Measurements from ENCODE around the gene ANKRD28. TPM values are rescaled to one million over a fixed set of nuclear protein-coding genes. Genes with fewer than 3 reads are reported as not detected.

The ANKRD28 gene
- total RNA-seq, 4 donors from 2014 or later = 26.8 to 55.9 (median 43.6) TPM

DNA sequence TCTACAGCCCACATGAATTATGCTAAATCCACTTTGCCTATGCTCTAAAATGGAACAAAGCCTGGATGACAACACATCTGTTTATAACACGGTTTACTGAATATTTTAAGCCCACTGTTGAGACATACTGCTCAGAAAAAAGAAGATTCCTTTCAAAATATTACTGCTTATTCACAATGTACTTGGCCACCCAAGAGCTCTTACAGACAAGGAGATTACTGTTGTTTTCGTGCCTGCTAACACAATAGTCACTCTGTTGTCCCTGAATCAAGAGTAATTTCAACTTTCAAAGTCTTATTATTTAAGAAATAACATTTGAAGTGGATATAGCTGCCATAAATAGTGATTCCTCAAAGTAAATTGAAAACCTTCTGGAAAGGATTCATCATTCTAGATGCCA, 70.9 kb downstream of the ANKRD28 start:
- TF ChIP-seq POLR2AphosphoS5 (IDR thresholded peaks at IDR 0.05) = no peak
- no peak for TF ChIP-seq POLR2A (IDR thresholded peaks at IDR 0.05)
- no peak for TF ChIP-seq EP300 (IDR thresholded peaks at IDR 0.05)
- TF ChIP-seq, protein P1, sequence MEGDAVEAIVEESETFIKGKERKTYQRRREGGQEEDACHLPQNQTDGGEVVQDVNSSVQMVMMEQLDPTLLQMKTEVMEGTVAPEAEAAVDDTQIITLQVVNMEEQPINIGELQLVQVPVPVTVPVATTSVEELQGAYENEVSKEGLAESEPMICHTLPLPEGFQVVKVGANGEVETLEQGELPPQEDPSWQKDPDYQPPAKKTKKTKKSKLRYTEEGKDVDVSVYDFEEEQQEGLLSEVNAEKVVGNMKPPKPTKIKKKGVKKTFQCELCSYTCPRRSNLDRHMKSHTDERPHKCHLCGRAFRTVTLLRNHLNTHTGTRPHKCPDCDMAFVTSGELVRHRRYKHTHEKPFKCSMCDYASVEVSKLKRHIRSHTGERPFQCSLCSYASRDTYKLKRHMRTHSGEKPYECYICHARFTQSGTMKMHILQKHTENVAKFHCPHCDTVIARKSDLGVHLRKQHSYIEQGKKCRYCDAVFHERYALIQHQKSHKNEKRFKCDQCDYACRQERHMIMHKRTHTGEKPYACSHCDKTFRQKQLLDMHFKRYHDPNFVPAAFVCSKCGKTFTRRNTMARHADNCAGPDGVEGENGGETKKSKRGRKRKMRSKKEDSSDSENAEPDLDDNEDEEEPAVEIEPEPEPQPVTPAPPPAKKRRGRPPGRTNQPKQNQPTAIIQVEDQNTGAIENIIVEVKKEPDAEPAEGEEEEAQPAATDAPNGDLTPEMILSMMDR (IDR thresholded peaks at IDR 0.05) = no peak
- no peak overlapping the region for H3K27ac ChIP-seq
- ATAC-seq = no peak
- no peaks in the 10 kb centered on the region for H3K4me1 ChIP-seq
- no peaks in the 10 kb centered on the region for H3K27me3 ChIP-seq
- no peak overlapping the region for H3K4me3 ChIP-seq
- H3K36me3 ChIP-seq = peaks cover 0 to 59% of the 10 kb centered on the region in 2 donors
- WGBS, 2 donors (ENCODE audit: low coverage in 1 of 2) = 70% methylated on average over 2 of the region's 2 CpGs
- no peaks in the 10 kb centered on the region for H3K9me3 ChIP-seq

DNA sequence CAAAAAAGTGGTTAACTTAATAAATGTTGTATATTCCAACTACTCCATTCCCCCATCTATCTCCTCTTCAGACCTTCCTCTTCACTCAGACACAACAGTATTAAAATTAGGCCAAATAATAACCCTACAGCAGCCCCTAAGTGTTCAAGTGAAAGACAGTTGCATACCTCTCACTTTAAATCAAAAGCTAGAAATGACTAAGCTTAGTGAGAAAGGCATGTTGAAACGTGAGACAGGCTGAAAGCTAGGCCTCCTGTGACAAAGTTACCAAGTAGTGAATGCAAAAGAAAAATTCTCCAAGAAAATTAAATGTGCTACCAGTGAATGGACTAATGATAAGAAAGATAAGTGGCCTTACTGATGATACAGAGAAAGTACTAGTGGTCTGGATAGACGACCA, 71.7 kb downstream of the ANKRD28 start:
- H3K27me3 ChIP-seq = no peaks in the 10 kb centered on the region
- peaks cover 0 to 62% of the 10 kb centered on the region in 2 donors for H3K36me3 ChIP-seq
- TF ChIP-seq POLR2AphosphoS5 (IDR thresholded peaks at IDR 0.05) (no peak), EP300 (IDR thresholded peaks at IDR 0.05) (no peak), POLR2A (IDR thresholded peaks at IDR 0.05) (no peak)
- TF ChIP-seq, protein P1 (IDR thresholded peaks at IDR 0.05) = no peak
- no peak overlapping the region for H3K27ac ChIP-seq
- 37 to 63% methylated on average over 2 of the region's 2 CpGs for WGBS, 2 donors (ENCODE audit: low coverage in 1 of 2)
- H3K4me3 ChIP-seq = no peak overlapping the region
- no peak for ATAC-seq
- no peaks in the 10 kb centered on the region for H3K4me1 ChIP-seq
- no peaks in the 10 kb centered on the region for H3K9me3 ChIP-seq

DNA sequence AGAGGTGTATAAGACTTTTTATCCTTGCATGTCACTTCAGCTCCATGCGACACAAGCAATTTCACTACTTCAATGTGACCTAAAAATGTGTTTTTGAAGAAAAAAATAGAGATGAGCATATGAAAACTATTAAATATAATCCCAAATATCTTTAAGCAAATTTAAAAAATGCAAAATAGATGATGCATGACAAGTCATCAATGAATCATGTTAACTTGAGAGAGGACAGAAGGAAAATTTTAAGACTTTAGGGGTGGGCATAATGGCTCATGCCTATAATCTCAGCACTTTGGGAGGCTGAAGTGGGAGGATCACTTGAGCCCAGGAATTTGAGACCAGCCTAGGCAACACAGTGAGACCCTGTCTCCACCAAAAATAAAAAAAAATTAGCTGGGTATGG, 73.3 kb downstream of the ANKRD28 start:
- no peaks in the 10 kb centered on the region for H3K9me3 ChIP-seq
- no peak for ATAC-seq
- H3K27me3 ChIP-seq = no peaks in the 10 kb centered on the region
- no peaks in the 10 kb centered on the region for H3K4me1 ChIP-seq
- no peak overlapping the region for H3K27ac ChIP-seq
- H3K36me3 ChIP-seq = peaks cover 0 to 65% of the 10 kb centered on the region in 2 donors
- TF ChIP-seq POLR2AphosphoS5 (IDR thresholded peaks at IDR 0.05) = no peak
- no peak for TF ChIP-seq POLR2A (IDR thresholded peaks at IDR 0.05)
- TF ChIP-seq, protein P1 (IDR thresholded peaks at IDR 0.05) = no peak
- no peak for TF ChIP-seq EP300 (IDR thresholded peaks at IDR 0.05)
- no peak overlapping the region for H3K4me3 ChIP-seq
- WGBS, 2 donors (ENCODE audit: low coverage in 1 of 2) = 93 to 100% methylated on average over 1 of the region's 1 CpG

DNA sequence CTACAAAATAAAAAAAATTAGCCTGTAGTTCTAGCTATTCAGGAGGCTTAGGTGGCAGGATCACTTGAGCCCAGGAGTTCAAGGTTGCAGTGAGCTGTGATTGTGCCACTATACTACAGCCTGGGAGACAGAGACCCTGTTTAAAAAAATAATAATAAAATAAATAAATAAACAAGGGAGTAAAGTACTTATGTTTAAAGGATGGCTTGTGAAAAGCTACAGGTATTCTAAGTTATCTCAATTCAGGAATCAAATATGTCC, 74.2 kb downstream of the ANKRD28 start:
- no peaks in the 10 kb centered on the region for H3K9me3 ChIP-seq
- peaks cover 0 to 65% of the 10 kb centered on the region in 2 donors for H3K36me3 ChIP-seq
- H3K27ac ChIP-seq = no peak overlapping the region
- no peak overlapping the region for H3K4me3 ChIP-seq
- H3K27me3 ChIP-seq = no peaks in the 10 kb centered on the region
- ATAC-seq = no peak
- TF ChIP-seq EP300 (IDR thresholded peaks at IDR 0.05) (no peak), POLR2AphosphoS5 (IDR thresholded peaks at IDR 0.05) (no peak), POLR2A (IDR thresholded peaks at IDR 0.05) (no peak)
- TF ChIP-seq, protein P1 (IDR thresholded peaks at IDR 0.05) = no peak
- no peaks in the 10 kb centered on the region for H3K4me1 ChIP-seq

DNA sequence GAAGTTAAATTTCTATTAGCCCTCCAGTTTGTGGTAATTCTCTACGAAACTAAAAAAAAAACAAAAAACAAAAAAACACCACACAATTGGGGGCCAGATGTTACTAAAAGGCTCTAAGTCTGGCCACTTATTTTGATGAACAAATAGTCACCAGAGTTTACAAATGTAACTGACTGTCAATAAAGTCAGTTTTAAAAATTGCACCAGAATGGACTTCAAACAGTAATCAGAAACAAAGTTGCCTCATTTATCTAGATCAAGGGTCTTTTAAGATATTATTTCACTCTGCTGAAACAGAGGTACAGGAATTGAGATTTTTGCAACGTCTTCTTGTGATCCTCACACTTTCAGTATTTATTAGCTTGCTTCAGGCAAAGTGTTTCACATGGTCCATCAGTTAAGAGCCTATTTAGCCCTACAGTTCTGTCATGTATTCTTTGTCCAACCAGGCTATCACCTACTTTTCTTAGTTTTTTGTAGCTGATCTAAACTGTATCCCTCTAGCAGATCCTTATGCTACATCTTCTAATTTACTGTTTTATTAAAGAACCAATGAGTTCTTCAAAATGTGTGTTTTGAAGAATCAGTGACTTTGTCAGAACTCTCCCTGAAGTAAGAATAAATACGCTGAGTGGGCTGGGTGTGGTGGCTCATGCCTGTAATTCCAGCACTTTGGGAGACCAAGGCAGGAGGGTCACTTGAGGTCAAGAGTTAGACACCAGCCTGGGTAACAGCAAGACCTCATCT, 74.7 kb downstream of the ANKRD28 start:
- ATAC-seq = no peak
- Histone ChIP-seq H3K4me3 (no peak overlapping the region), H3K4me1 (no peaks in the 10 kb centered on the region), H3K27me3 (no peaks in the 10 kb centered on the region), H3K27ac (no peak overlapping the region), H3K9me3 (no peaks in the 10 kb centered on the region), H3K36me3 (peaks cover 0 to 60% of the 10 kb centered on the region in 2 donors)
- no peak for TF ChIP-seq POLR2A (IDR thresholded peaks at IDR 0.05)
- TF ChIP-seq EP300 (IDR thresholded peaks at IDR 0.05) = no peak
- no peak for TF ChIP-seq POLR2AphosphoS5 (IDR thresholded peaks at IDR 0.05)
- TF ChIP-seq, protein P1 (IDR thresholded peaks at IDR 0.05) = no peak
- WGBS, 2 donors (ENCODE audit: low coverage in 1 of 2) = 86 to 87% methylated on average over 2 of the region's 3 CpGs
